ENCODE measurements around the gene ADGRE2.

- TF ChIP-seq YY1 (IDR thresholded peaks at IDR 0.05) (no peak), GABPA (IDR thresholded peaks at IDR 0.05 in 1 of 2, conservative IDR thresholded peaks at IDR 0.05 in 1 of 2) (no peak), REST (IDR thresholded peaks at IDR 0.05) (no peak), JUND (IDR thresholded peaks at IDR 0.05) (no peak), EGR1 (IDR thresholded peaks at IDR 0.05; ENCODE audit: low read depth in 2 of 2) (no peak)
- TF ChIP-seq, protein P1, sequence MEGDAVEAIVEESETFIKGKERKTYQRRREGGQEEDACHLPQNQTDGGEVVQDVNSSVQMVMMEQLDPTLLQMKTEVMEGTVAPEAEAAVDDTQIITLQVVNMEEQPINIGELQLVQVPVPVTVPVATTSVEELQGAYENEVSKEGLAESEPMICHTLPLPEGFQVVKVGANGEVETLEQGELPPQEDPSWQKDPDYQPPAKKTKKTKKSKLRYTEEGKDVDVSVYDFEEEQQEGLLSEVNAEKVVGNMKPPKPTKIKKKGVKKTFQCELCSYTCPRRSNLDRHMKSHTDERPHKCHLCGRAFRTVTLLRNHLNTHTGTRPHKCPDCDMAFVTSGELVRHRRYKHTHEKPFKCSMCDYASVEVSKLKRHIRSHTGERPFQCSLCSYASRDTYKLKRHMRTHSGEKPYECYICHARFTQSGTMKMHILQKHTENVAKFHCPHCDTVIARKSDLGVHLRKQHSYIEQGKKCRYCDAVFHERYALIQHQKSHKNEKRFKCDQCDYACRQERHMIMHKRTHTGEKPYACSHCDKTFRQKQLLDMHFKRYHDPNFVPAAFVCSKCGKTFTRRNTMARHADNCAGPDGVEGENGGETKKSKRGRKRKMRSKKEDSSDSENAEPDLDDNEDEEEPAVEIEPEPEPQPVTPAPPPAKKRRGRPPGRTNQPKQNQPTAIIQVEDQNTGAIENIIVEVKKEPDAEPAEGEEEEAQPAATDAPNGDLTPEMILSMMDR (IDR thresholded peaks at IDR 0.05; ENCODE audit: low read depth, low read length, missing input control): no peak
Observed at GRCh38 chr19:14748601-14749000, 29.8 kb downstream of the ADGRE2 start.
